Erythroblast (primary cell): Measurements from ENCODE around the gene LRBA.

ENCODE experiments used
- GATA1 ChIP-seq: IDR thresholded peaks from 2 replicates; pipeline ENCODE4 v1.6.1; 2011; ENCODE audit warnings: low read depth, mild to moderate bottlenecking, control low read depth, low read length, moderate library complexity
- POLR2A ChIP-seq: IDR thresholded peaks from 2 replicates; pipeline ENCODE4 v1.6.1; 2011; ENCODE audit warnings: mild to moderate bottlenecking, low read length

DNA sequence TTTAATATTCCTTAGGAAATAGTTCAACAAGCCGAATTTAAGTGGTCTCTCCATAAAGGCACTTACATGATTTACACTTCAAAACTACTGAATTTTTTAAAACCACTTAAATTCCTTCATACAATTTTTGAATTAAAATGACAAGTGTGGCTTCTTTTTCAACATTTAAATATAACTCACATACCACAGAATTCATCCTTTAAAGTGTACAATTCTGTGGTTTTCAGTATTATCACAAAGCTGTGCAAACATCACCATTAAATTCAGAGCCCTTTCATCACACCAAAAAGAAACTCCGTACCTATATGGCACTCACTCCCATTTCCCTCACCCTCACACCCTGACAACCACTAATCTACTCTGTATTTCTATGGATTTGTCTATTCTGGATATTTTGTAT, 634.0 kb downstream of the LRBA start:
- TF ChIP-seq POLR2A = no peak
- TF ChIP-seq GATA1 = no peak
